Neutrophil (primary cell): ENCODE measurements around the gene PBX3.

Experiments used
- H3K27ac ChIP-seq: fragments of 200-600 bp; sonication (generic); 2 replicates; pipeline ENCODE4 v1.5.1; 2016; ENCODE audit warnings: mild to moderate bottlenecking, moderate library complexity
- H3K27me3 ChIP-seq: fragments of 200-600 bp; sonication (generic); 2 replicates; pipeline ENCODE4 v1.6.0; 2016; ENCODE audit warnings: mild to moderate bottlenecking
- H3K36me3 ChIP-seq: fragments of 200-600 bp; sonication (generic); 2 replicates; pipeline ENCODE4 v1.5.1; 2017
- H3K4me1 ChIP-seq, 2 experiments: fragments of 200-600 bp in 1 of 2; sonication (generic) in 1 of 2; 1 replicate in 1 of 2; 2 replicates in 1 of 2; pipeline versions ENCODE4 v1.5.1 to v1.6.1; 2013 to 2016; ENCODE audit warnings: low read depth in 1 of 2, low read length in 1 of 2, mild to moderate bottlenecking in 1 of 2, moderate library complexity in 1 of 2; ENCODE audit not compliant: control insufficient read depth in 1 of 2, insufficient read depth in 1 of 2
- H3K4me3 ChIP-seq, 2 experiments: fragments of 200-600 bp in 1 of 2; sonication (generic) in 1 of 2; 1 replicate in 1 of 2; 2 replicates in 1 of 2; pipeline ENCODE4 v1.5.1; 2013 to 2016; ENCODE audit warnings: low read depth in 1 of 2, low read length in 1 of 2, mild to moderate bottlenecking in 1 of 2, moderate library complexity in 1 of 2
- H3K9me3 ChIP-seq: fragments of 200-600 bp; sonication (generic); 2 replicates; pipeline ENCODE4 v1.5.1; 2016
- CTCF ChIP-seq: fragments of 200-600 bp; sonication (generic); IDR thresholded peaks from 2 replicates; pipeline ENCODE4 v1.5.1; 2016; ENCODE audit warnings: antibody characterized with exemption

The PBX3 gene

GRCh38 chr9:125787715-125788114, 40.5 kb downstream of the PBX3 start:
- Histone ChIP-seq H3K27ac (no peak overlapping the region), H3K4me3 (no peak overlapping the region), H3K27me3 (no peaks in the 10 kb centered on the region), H3K9me3 (no peaks in the 10 kb centered on the region), H3K4me1 (peaks cover 7 to 9% of the 10 kb centered on the region in 2 experiments), H3K36me3 (no peaks in the 10 kb centered on the region)
- TF ChIP-seq CTCF, result no peak

- H3K9me3 ChIP-seq, result no peaks in the 10 kb centered on the region
- H3K27me3 ChIP-seq, result no peaks in the 10 kb centered on the region
- TF ChIP-seq CTCF, result no peak
- H3K27ac ChIP-seq, result no peak overlapping the region
- H3K4me1 ChIP-seq, result peaks cover 7 to 9% of the 10 kb centered on the region in 2 experiments
- H3K36me3 ChIP-seq, result no peaks in the 10 kb centered on the region
- H3K4me3 ChIP-seq, result no peak overlapping the region
Measured at GRCh38 chr9:125789196-125789595, 42.0 kb downstream of the PBX3 start.

- H3K4me1 ChIP-seq, result no peaks in the 10 kb centered on the region
- no peak overlapping the region for H3K4me3 ChIP-seq
- TF ChIP-seq CTCF, result no peak
- no peak overlapping the region for H3K27ac ChIP-seq
- H3K9me3 ChIP-seq, result no peaks in the 10 kb centered on the region
- H3K36me3 ChIP-seq, result no peaks in the 10 kb centered on the region
- H3K27me3 ChIP-seq, result no peaks in the 10 kb centered on the region
Measured at GRCh38 chr9:125794708-125795107, 47.5 kb downstream of the PBX3 start.

GRCh38 chr9:125795970-125796596, 48.9 kb downstream of the PBX3 start:
- H3K4me1 ChIP-seq, result no peaks in the 10 kb centered on the region
- H3K4me3 ChIP-seq, result no peak overlapping the region
- no peaks in the 10 kb centered on the region for H3K36me3 ChIP-seq
- no peaks in the 10 kb centered on the region for H3K9me3 ChIP-seq
- H3K27ac ChIP-seq, result no peak overlapping the region
- no peaks in the 10 kb centered on the region for H3K27me3 ChIP-seq
- TF ChIP-seq CTCF, result no peak

GRCh38 chr9:125797930-125798329, 50.8 kb downstream of the PBX3 start:
- Histone ChIP-seq H3K36me3 (no peaks in the 10 kb centered on the region), H3K4me3 (no peak overlapping the region), H3K27ac (no peak overlapping the region), H3K9me3 (no peaks in the 10 kb centered on the region), H3K27me3 (no peaks in the 10 kb centered on the region), H3K4me1 (no peaks in the 10 kb centered on the region)
- no peak for TF ChIP-seq CTCF
